ENCODE measurements around the gene POMGNT1.

POMGNT1 gene

DNA sequence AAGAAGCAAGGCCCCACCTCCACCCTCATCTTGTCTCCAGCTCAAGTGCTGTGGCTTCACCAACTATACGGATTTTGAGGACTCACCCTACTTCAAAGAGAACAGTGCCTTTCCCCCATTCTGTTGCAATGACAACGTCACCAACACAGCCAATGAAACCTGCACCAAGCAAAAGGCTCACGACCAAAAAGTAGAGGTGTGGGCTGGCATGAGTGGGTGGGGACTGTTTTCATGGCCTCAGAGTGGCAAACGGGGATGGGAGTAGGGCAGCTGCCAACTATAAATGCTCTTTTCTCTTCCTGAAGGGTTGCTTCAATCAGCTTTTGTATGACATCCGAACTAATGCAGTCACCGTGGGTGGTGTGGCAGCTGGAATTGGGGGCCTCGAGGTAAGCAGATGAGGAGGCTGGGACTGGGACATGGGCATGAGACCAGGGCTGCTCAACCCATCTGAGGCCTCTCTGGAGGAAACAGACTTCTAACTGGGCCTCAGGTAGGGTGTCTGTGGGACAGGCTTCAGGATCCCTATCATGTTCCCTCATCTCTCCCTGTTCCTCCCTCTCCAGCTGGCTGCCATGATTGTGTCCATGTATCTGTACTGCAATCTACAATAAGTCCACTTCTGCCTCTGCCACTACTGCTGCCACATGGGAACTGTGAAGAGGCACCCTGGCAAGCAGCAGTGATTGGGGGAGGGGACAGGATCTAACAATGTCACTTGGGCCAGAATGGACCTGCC lies 13.1 kb downstream of the POMGNT1 start:
- Histone ChIP-seq H3K27me3 (ENCODE audit: insufficient read depth, low read length, poor library complexity, severe bottlenecking) (no peaks in the 10 kb centered on the region), H3K4me1 (ENCODE audit: insufficient read depth, low read length, poor library complexity, severe bottlenecking) (peaks cover 11% of the 10 kb centered on the region), H3K4me3 (ENCODE audit: low read length, poor library complexity, severe bottlenecking) (no peak overlapping the region), H3K4me2 (ENCODE audit: low read depth, low read length, poor library complexity, severe bottlenecking) (no peak overlapping the region), H3K79me2 (ENCODE audit: insufficient read depth, low read length) (no peaks in the 10 kb centered on the region), H3K9me3 (ENCODE audit: insufficient read depth, low read depth, low read length) (no peaks in the 10 kb centered on the region), H3K9me2 (replicated peaks; ENCODE audit: low read depth, low read length) (no peaks in the 10 kb centered on the region), H2AFZ (ENCODE audit: low read length) (no peak overlapping the region), H3K9ac (ENCODE audit: low read depth, low read length, poor library complexity, severe bottlenecking) (no peak overlapping the region), H4K20me1 (ENCODE audit: insufficient read depth, low read length, poor library complexity, severe bottlenecking) (no peaks in the 10 kb centered on the region), H3K36me3 (ENCODE audit: insufficient read depth, low read length) (no peaks in the 10 kb centered on the region), H3F3A (ENCODE audit: low read depth) (no peaks in the 10 kb centered on the region)
- no peak for TF ChIP-seq EZH2phosphoT487 (IDR thresholded peaks at IDR 0.05; ENCODE audit: borderline replicate concordance)
- TF ChIP-seq, protein P1, sequence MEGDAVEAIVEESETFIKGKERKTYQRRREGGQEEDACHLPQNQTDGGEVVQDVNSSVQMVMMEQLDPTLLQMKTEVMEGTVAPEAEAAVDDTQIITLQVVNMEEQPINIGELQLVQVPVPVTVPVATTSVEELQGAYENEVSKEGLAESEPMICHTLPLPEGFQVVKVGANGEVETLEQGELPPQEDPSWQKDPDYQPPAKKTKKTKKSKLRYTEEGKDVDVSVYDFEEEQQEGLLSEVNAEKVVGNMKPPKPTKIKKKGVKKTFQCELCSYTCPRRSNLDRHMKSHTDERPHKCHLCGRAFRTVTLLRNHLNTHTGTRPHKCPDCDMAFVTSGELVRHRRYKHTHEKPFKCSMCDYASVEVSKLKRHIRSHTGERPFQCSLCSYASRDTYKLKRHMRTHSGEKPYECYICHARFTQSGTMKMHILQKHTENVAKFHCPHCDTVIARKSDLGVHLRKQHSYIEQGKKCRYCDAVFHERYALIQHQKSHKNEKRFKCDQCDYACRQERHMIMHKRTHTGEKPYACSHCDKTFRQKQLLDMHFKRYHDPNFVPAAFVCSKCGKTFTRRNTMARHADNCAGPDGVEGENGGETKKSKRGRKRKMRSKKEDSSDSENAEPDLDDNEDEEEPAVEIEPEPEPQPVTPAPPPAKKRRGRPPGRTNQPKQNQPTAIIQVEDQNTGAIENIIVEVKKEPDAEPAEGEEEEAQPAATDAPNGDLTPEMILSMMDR (conservative IDR thresholded peaks at IDR 0.05; ENCODE audit: low read length): no peak

DNA sequence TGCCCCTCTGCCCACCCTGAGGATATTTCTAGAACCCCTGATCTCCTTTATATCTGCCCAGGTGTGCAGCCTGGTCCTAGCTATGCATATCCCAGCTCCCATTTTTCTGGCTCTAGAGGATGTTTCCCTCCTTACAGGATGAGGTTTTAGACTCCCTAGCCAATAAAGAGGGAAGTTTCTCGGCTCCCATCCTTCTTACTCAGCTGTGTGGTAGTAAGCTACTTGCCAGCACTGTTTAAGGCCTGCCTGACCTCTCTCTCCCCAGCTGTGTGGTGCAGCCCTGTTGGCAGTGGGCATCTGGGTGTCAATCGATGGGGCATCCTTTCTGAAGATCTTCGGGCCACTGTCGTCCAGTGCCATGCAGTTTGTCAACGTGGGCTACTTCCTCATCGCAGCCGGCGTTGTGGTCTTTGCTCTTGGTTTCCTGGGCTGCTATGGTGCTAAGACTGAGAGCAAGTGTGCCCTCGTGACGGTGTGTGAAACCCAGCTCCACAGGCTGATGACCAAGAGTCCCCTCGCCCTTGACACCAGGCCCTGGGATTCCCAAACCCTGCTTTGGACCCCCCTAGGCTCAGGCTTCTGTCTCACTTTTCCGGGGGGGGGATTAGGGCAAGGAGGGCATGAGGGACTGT lies 14.2 kb downstream of the POMGNT1 start:
- no peaks in the 10 kb centered on the region for H3K9me2 ChIP-seq (replicated peaks; ENCODE audit: low read depth, low read length)
- H3K4me1 ChIP-seq (ENCODE audit: insufficient read depth, low read length, poor library complexity, severe bottlenecking): peaks cover 11% of the 10 kb centered on the region
- no peak overlapping the region for H3K4me3 ChIP-seq (ENCODE audit: low read length, poor library complexity, severe bottlenecking)
- H3K9ac ChIP-seq (ENCODE audit: low read depth, low read length, poor library complexity, severe bottlenecking): peak overlapping the region; percentile 42
- H3F3A ChIP-seq (ENCODE audit: low read depth): no peaks in the 10 kb centered on the region
- H2AFZ ChIP-seq (ENCODE audit: low read length): no peak overlapping the region
- H3K4me2 ChIP-seq (ENCODE audit: low read depth, low read length, poor library complexity, severe bottlenecking): no peak overlapping the region
- H3K36me3 ChIP-seq (ENCODE audit: insufficient read depth, low read length): no peaks in the 10 kb centered on the region
- TF ChIP-seq, protein P1 (conservative IDR thresholded peaks at IDR 0.05; ENCODE audit: low read length): no peak
- H3K9me3 ChIP-seq (ENCODE audit: insufficient read depth, low read depth, low read length): no peaks in the 10 kb centered on the region
- H3K79me2 ChIP-seq (ENCODE audit: insufficient read depth, low read length): no peaks in the 10 kb centered on the region
- no peaks in the 10 kb centered on the region for H4K20me1 ChIP-seq (ENCODE audit: insufficient read depth, low read length, poor library complexity, severe bottlenecking)
- H3K27me3 ChIP-seq (ENCODE audit: insufficient read depth, low read length, poor library complexity, severe bottlenecking): no peaks in the 10 kb centered on the region

DNA sequence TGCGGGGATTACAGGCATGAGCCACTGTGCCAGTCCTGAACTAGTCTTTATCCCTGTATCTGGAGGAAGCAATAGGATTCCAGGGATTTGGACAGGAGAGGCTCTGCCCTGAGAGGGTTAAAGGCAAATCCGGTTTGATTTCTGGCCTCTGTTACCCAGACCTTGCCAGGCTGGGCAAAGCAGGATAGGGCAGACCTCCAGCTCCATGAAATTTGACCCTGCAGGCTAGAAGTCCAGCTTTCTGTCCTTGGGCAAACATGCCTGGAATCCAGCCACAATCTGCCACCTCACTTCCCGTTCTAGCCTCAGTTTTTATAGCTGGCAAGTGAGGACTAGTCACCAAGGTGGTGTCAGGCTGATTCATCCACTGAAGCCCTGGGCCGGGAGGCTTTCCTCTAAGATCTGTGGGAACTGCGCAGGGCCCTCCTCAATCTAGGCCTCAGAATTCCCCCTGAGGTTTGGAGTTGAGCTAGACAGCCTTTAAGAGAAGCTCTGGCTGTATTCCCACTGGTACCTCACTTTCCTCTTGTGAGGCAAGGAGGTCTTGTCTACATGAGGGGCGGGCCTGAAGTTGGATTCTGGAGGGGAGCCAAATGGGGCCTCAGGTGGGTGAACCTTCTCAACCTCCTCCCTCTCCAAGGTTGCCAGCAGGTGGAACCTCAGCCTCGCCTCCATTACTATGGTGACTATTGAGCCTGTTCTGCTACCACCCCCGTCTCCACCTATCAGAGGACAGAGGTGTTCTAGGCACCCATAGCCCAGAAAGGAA lies 15.0 kb downstream of the POMGNT1 start:
- TF ChIP-seq, protein P1 (conservative IDR thresholded peaks at IDR 0.05; ENCODE audit: low read length): no peak
- no peak for TF ChIP-seq EZH2phosphoT487 (IDR thresholded peaks at IDR 0.05; ENCODE audit: borderline replicate concordance)
- H3F3A ChIP-seq (ENCODE audit: low read depth): no peaks in the 10 kb centered on the region
- H3K4me2 ChIP-seq (ENCODE audit: low read depth, low read length, poor library complexity, severe bottlenecking): no peak overlapping the region
- no peaks in the 10 kb centered on the region for H3K36me3 ChIP-seq (ENCODE audit: insufficient read depth, low read length)
- H3K9me3 ChIP-seq (ENCODE audit: insufficient read depth, low read depth, low read length): no peaks in the 10 kb centered on the region
- H3K79me2 ChIP-seq (ENCODE audit: insufficient read depth, low read length): no peaks in the 10 kb centered on the region
- peak overlapping the region; percentile 42 for H3K9ac ChIP-seq (ENCODE audit: low read depth, low read length, poor library complexity, severe bottlenecking)
- no peak overlapping the region for H2AFZ ChIP-seq (ENCODE audit: low read length)
- no peak overlapping the region for H3K4me3 ChIP-seq (ENCODE audit: low read length, poor library complexity, severe bottlenecking)
- H3K4me1 ChIP-seq (ENCODE audit: insufficient read depth, low read length, poor library complexity, severe bottlenecking): peaks cover 15% of the 10 kb centered on the region
- H3K9me2 ChIP-seq (replicated peaks; ENCODE audit: low read depth, low read length): no peaks in the 10 kb centered on the region
- H4K20me1 ChIP-seq (ENCODE audit: insufficient read depth, low read length, poor library complexity, severe bottlenecking): no peaks in the 10 kb centered on the region
- H3K27me3 ChIP-seq (ENCODE audit: insufficient read depth, low read length, poor library complexity, severe bottlenecking): no peaks in the 10 kb centered on the region

All from Loucy (cell line).